ENCODE measurements around the gene MIDN. TPM values are rescaled to one million over a fixed set of nuclear protein-coding genes. Genes with fewer than 3 reads are reported as not detected.
A peak's percentile ranks its signal among the peaks of the same experiment; 100 is the strongest.
"Not testable (repeated sequence)": the region's sequence is repeated elsewhere in the genome, so short reads cannot be mapped to it uniquely, and the experiment has no call there.

MIDN gene
- total RNA-seq, 4 donors from 2014 or later, result 34.9 to 117 (median 86.3) TPM

DNA sequence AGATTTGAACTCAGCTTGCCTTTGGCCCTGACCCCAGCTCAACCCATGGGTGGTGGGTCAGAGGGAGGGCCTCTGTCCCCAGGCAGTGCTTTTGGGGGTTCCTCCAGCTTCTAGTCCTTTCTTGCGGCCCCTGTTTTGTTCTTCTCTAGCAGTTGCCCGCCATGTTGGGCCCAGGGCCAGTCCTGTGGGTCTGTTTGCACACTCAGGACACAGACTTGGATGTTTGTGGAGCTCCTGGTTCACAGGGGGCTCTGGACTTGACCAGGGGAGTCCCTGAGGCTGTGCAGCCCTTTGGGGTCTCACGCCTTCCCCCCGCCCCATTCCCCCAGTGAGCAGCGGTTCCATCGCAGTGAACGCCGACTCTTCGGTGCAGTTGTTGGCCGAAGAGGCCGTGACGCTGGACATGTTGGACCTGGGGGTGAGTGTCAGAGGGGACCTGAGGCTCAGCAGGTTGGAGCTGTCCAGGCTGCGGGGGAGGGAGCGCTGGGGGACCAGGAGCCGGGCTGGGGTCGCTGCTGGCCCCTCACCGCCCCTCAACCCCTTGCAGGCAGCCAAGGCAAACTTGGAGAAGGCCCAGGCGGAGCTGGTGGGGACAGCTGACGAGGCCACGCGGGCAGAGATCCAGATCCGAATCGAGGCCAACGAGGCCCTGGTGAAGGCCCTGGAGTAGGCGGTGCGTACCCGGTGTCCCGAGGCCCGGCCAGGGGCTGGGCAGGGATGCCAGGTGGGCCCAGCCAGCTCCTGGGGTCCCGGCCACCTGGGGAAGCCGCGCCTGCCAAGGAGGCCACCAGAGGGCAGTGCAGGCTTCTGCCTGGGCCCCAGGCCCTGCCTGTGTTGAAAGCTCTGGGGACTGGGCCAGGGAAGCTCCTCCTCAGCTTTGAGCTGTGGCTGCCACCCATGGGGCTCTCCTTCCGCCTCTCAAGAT lies 4.4 kb upstream of the MIDN start:
- H3K4me1 ChIP-seq, result peaks cover 62 to 66% of the 10 kb centered on the region in 2 donors
- no peaks in the 10 kb centered on the region for H3K9me3 ChIP-seq
- H3K27ac ChIP-seq, result peak overlapping the region; percentile 93 to 100 (median 97)
- TF ChIP-seq CTCF (IDR thresholded peaks at IDR 0.05 in 4 of 5, conservative IDR thresholded peaks at IDR 0.05 in 1 of 5) (peak; percentile 98 to 100 (median 99)), POLR2A (IDR thresholded peaks at IDR 0.05) (no peak)
- in situ Hi-C loops (cut with MboI; ENCODE audit: low sequenced_read_pairs in 4 of 4) (no loop called here), intact Hi-C loops (cut with DNase I; ENCODE audit: low total_unique reads) (loop anchor here (1.0 to 10.0 kb wide), 4 partner anchors 23 to 921 kb away; partner anchors contain the start of genes DOT1L and SBNO2)
- ATAC-seq (peak; percentile 21), DNase-seq (peak; percentile 90 to 96)
- H3K27me3 ChIP-seq, result no peaks in the 10 kb centered on the region
- no peaks in the 10 kb centered on the region for H3K36me3 ChIP-seq
- H3K4me3 ChIP-seq, result peak overlapping the region; percentile 75 to 97 (median 81)

DNA sequence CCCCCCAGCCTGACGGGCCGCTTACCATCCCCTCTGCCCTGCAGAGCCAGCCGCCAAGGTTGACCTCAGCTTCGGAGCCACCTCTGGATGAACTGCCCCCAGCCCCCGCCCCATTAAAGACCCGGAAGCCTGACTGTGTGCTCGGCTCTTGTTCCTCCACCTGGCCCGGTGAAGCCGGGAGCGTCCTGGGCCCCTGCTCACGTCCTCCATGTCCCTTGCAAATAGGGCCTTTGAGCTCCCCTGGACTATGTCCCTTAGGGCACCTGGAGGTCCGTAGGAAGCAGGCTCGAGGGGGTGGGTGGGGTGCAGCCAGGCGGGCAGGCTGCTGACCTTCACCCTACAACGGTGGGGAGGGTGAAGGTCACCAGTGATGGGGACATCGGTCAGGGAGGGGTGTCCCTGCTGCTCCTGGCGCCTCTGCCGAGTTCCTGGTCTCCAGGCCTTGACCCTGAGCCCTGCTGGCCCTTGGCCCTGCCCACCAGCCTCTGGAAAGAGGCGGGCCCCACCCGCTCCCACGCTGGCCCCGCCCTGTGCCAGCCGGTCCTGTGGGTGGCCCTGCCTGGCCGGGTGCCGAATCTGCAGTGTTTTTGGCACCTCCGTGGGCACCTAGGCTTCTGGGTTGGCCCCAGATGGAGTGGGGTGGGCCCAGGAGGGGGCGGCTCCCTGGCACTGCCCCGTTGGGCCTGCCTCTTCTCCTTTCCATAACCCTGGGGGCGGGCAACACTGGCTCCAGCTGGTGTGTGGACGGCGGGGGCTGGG lies 3.5 kb upstream of the MIDN start:
- no peaks in the 10 kb centered on the region for H3K27me3 ChIP-seq
- peak; percentile 60 to 95 for DNase-seq
- H3K36me3 ChIP-seq, result no peaks in the 10 kb centered on the region
- H3K9me3 ChIP-seq, result no peaks in the 10 kb centered on the region
- in situ Hi-C loops (cut with MboI; ENCODE audit: low sequenced_read_pairs in 4 of 4) (no loop called here), intact Hi-C loops (cut with DNase I; ENCODE audit: low total_unique reads) (loop anchor here (1.0 to 10.0 kb wide), 5 partner anchors 22 to 920 kb away; partner anchors contain the start of genes DOT1L and SBNO2)
- TF ChIP-seq CTCF (IDR thresholded peaks at IDR 0.05 in 4 of 5, conservative IDR thresholded peaks at IDR 0.05 in 1 of 5) (peak in 1 of 5 experiments; percentile 4), POLR2A (IDR thresholded peaks at IDR 0.05) (peak; percentile 19 to 38)
- peak overlapping the region; percentile 93 to 100 (median 97) for H3K27ac ChIP-seq
- H3K4me1 ChIP-seq, result peaks cover 62 to 66% of the 10 kb centered on the region in 2 donors
- peak in 1 of 2 donors; percentile 5 for ATAC-seq
- H3K4me3 ChIP-seq, result peak overlapping the region; percentile 53 to 97 (median 78)

- Histone ChIP-seq H3K4me1 (peaks cover 60 to 63% of the 10 kb centered on the region in 2 donors), H3K27me3 (no peaks in the 10 kb centered on the region), H3K27ac (peak overlapping the region; percentile 93 to 100 (median 97)), H3K4me3 (peak overlapping the region; percentile 53 to 97 (median 78)), H3K9me3 (no peaks in the 10 kb centered on the region), H3K36me3 (no peaks in the 10 kb centered on the region)
- TF ChIP-seq POLR2A (IDR thresholded peaks at IDR 0.05) (peak; percentile 93 to 94), CTCF (IDR thresholded peaks at IDR 0.05 in 4 of 5, conservative IDR thresholded peaks at IDR 0.05 in 1 of 5) (no peak)
- DNase-seq (peak; percentile 97 to 100), ATAC-seq (peak; percentile 19 to 21)
- in situ Hi-C loops (cut with MboI; ENCODE audit: low sequenced_read_pairs in 4 of 4) (no loop called here), intact Hi-C loops (cut with DNase I; ENCODE audit: low total_unique reads) (loop anchor here (5.0 to 10.0 kb wide), 2 partner anchors 817 to 919 kb away; partner anchors contain the start of gene DOT1L)
These were observed 2.7 kb upstream of the MIDN start for GRCh38 chr19:1245494-1246264.

- in situ Hi-C loops (cut with MboI; ENCODE audit: low sequenced_read_pairs in 4 of 4); H3K36me3 ChIP-seq; H3K27me3 ChIP-seq; H3K9me3 ChIP-seq; ATAC-seq: not testable (repeated sequence)
- DNase-seq, result peak in 1 of 2 donors; percentile 76
- Histone ChIP-seq H3K27ac (peak overlapping the region; percentile 93 to 100 (median 97)), H3K4me1 (peaks cover 53 to 63% of the 10 kb centered on the region in 2 donors), H3K4me3 (peak overlapping the region in 2 of 4 donors; percentile 21 to 75)
- intact Hi-C loops (cut with DNase I; ENCODE audit: low total_unique reads), result loop anchor here (5.0 to 10.0 kb wide), 2 partner anchors 816 to 918 kb away; partner anchors contain the start of gene DOT1L
These were observed 1.9 kb upstream of the MIDN start for GRCh38 chr19:1246265-1247087.
